Sciatic nerve (tissue), 2 donors: Measurements from ENCODE around the gene SLC41A2. TPM values are rescaled to one million over a fixed set of nuclear protein-coding genes. Genes with fewer than 3 reads are reported as not detected.
"Not testable (repeated sequence)": the region's sequence is repeated elsewhere in the genome, so short reads cannot be mapped to it uniquely, and the experiment has no call there.

Source experiments
- ATAC-seq: fragments of 200-7000 bp; cut with Tn5 transposase; one replicate; pipeline ENCODE4 v1.9.1; 2020; ENCODE audit warnings: mild to moderate bottlenecking, moderate library complexity
- DNase-seq: peaks from one replicate; pipeline ENCODE4 v3.0.0-alpha.2; 2020; ENCODE audit warnings: low spot score
- intact Hi-C: fragments of 100-400 bp; cut with DNase I; formaldehyde crosslinking; loops from one replicate; pipeline ENCODE4 v1.14.2; 2022
- total RNA-seq: library from RNA; stranded (reverse); fragmentation: NEBNext Ultra II Directional; extraction: Animal tissue kit (Norgen Biotek cat#: 25700); gene quantifications from one replicate; pipeline ENCODE4 v1.2.1, GENCODE V29; 2021
- donor health status: DM: no; HTN: no; CAD: no.
- donor health status: DM: no; HTN: no; CAD: no.

Gene SLC41A2
- total RNA-seq, 1 donor from 2014 or later: 19.3 TPM

GRCh38 chr12:104969343-104969742 lies 11.3 kb upstream of the SLC41A2 start:
- no peak for ATAC-seq
- intact Hi-C loops: no loop called here

GRCh38 chr12:104966677-104967076 lies 8.6 kb upstream of the SLC41A2 start:
- ATAC-seq (no peak), DNase-seq (no peak)
- intact Hi-C loops: no loop called here

More at GRCh38 chr12:104969343-104969742, 11.3 kb upstream of the SLC41A2 start:
- no peak for DNase-seq

GRCh38 chr12:104964856-104965205 lies 6.7 kb upstream of the SLC41A2 start:
- ATAC-seq: no peak
- DNase-seq: no peak
- intact Hi-C loops: no loop called here

- no peak for DNase-seq
- intact Hi-C loops: no loop called here
- no peak for ATAC-seq
These were observed 6.2 kb upstream of the SLC41A2 start for GRCh38 chr12:104964167-104964855.

GRCh38 chr12:104963757-104964156 lies 5.7 kb upstream of the SLC41A2 start:
- ATAC-seq: no peak
- DNase-seq: no peak
- intact Hi-C loops: no loop called here

GRCh38 chr12:104960464-104960863 lies 2.4 kb upstream of the SLC41A2 start:
- ATAC-seq: no peak
- no peak for DNase-seq
- intact Hi-C loops: no loop called here

- intact Hi-C loops: no loop called here
- peak; percentile 42 for ATAC-seq
These were observed 1.3 kb upstream of the SLC41A2 start for GRCh38 chr12:104959335-104959841.

GRCh38 chr12:104958805-104959334 lies 780 bp upstream of the SLC41A2 start:
- intact Hi-C loops: no loop called here
- no peak for DNase-seq
- peak; percentile 14 for ATAC-seq

More at GRCh38 chr12:104959335-104959841, 1.3 kb upstream of the SLC41A2 start:
- no peak for DNase-seq

- DNase-seq: no peak
- intact Hi-C loops: no loop called here
- peak; percentile 11 for ATAC-seq
These were observed 430 bp downstream of the SLC41A2 start for GRCh38 chr12:104957719-104958000.

- intact Hi-C loops: no loop called here
- ATAC-seq: no peak
- no peak for DNase-seq
These were observed 996 bp downstream of the SLC41A2 start for GRCh38 chr12:104956870-104957718.

GRCh38 chr12:104955703-104956102 lies 2.4 kb downstream of the SLC41A2 start:
- intact Hi-C loops: no loop called here
- DNase-seq (no peak), ATAC-seq (no peak)

- DNase-seq: no peak
- intact Hi-C loops: no loop called here
- ATAC-seq: no peak
These were observed 4.8 kb downstream of the SLC41A2 start for GRCh38 chr12:104953323-104953722.

- ATAC-seq (no peak), DNase-seq (no peak)
- intact Hi-C loops: no loop called here
These were observed 5.3 kb downstream of the SLC41A2 start for GRCh38 chr12:104952816-104953215.

GRCh38 chr12:104951759-104952509 lies 6.2 kb downstream of the SLC41A2 start:
- intact Hi-C loops: no loop called here
- no peak for ATAC-seq
- no peak for DNase-seq

GRCh38 chr12:104948716-104949115 lies 9.4 kb downstream of the SLC41A2 start:
- ATAC-seq, DNase-seq, intact Hi-C loops: not testable (repeated sequence)

- intact Hi-C loops: no loop called here
- ATAC-seq (no peak), DNase-seq (no peak)
These were observed 13.8 kb downstream of the SLC41A2 start for GRCh38 chr12:104944252-104944651.

GRCh38 chr12:104943401-104943800 lies 14.7 kb downstream of the SLC41A2 start:
- not testable (repeated sequence) for DNase-seq, ATAC-seq

GRCh38 chr12:104942075-104942474 lies 16.0 kb downstream of the SLC41A2 start:
- intact Hi-C loops: no loop called here
- ATAC-seq (no peak), DNase-seq (no peak)

More at GRCh38 chr12:104943401-104943800, 14.7 kb downstream of the SLC41A2 start:
- intact Hi-C loops: not testable (repeated sequence)

- DNase-seq: no peak
- intact Hi-C loops: no loop called here
- ATAC-seq: no peak
These were observed 16.6 kb downstream of the SLC41A2 start for GRCh38 chr12:104941454-104941853.
